Loucy (cell line): Measurements from ENCODE around the gene LDLRAD4.

Source experiments
- H2AFZ ChIP-seq: fragments of 200-600 bp; sonication (generic); 2 replicates; pipeline ENCODE4 v1.6.0; 2016; ENCODE audit warnings: antibody characterized with exemption, mild to moderate bottlenecking, low read length, moderate library complexity
- H3F3A ChIP-seq: fragments of 200-600 bp; 2 replicates; pipeline ENCODE4 v1.6.0; 2016; ENCODE audit warnings: antibody characterized with exemption, low read depth, mild to moderate bottlenecking
- H3K27me3 ChIP-seq: fragments of 200-600 bp; sonication (generic); 2 replicates; pipeline ENCODE4 v1.6.1; 2014; ENCODE audit warnings: low read length, mild to moderate bottlenecking; ENCODE audit not compliant: insufficient read depth, poor library complexity, severe bottlenecking
- H3K36me3 ChIP-seq: fragments of 200-600 bp; sonication (generic); 2 replicates; pipeline ENCODE4 v1.6.1; 2016; ENCODE audit warnings: low read length; ENCODE audit not compliant: insufficient read depth
- H3K4me1 ChIP-seq: fragments of 200-600 bp; sonication (generic); 2 replicates; pipeline ENCODE4 v1.5.1; 2014; ENCODE audit warnings: low read length, mild to moderate bottlenecking; ENCODE audit not compliant: insufficient read depth, poor library complexity, severe bottlenecking
- H3K4me2 ChIP-seq: fragments of 200-600 bp; sonication (generic); 2 replicates; pipeline ENCODE4 v1.6.0; 2014; ENCODE audit warnings: antibody characterized with exemption, low read length, low read depth, mild to moderate bottlenecking; ENCODE audit not compliant: poor library complexity, severe bottlenecking
- H3K4me3 ChIP-seq: fragments of 200-600 bp; sonication (generic); 2 replicates; pipeline ENCODE4 v1.5.1; 2014; ENCODE audit warnings: low read length, mild to moderate bottlenecking, mixed read lengths; ENCODE audit not compliant: poor library complexity, severe bottlenecking
- H3K79me2 ChIP-seq: fragments of 200-600 bp; sonication (generic); 2 replicates; pipeline ENCODE4 v1.6.1; 2014; ENCODE audit warnings: low read length; ENCODE audit not compliant: insufficient read depth
- H3K9ac ChIP-seq: fragments of 200-600 bp; sonication (generic); 2 replicates; pipeline ENCODE4 v1.6.0; 2014; ENCODE audit warnings: mild to moderate bottlenecking, low read depth, low read length, moderate library complexity; ENCODE audit not compliant: poor library complexity, severe bottlenecking
- H3K9me2 ChIP-seq: fragments of 200-600 bp; sonication (generic); replicated peaks from 2 replicates; pipeline ENCODE4 v1.6.1; 2016; ENCODE audit warnings: low read depth, low read length, mixed read lengths
- H3K9me3 ChIP-seq: fragments of 200-600 bp; sonication (generic); 2 replicates; pipeline ENCODE4 v1.6.1; 2014; ENCODE audit warnings: mild to moderate bottlenecking, antibody characterized with exemption, low read length, low read depth; ENCODE audit not compliant: insufficient read depth
- H4K20me1 ChIP-seq: fragments of 200-600 bp; sonication (generic); 2 replicates; pipeline ENCODE4 v1.6.0; 2014; ENCODE audit warnings: antibody characterized with exemption, low read length, mild to moderate bottlenecking; ENCODE audit not compliant: insufficient read depth, poor library complexity, severe bottlenecking
- EZH2phosphoT487 ChIP-seq: fragments of 200-600 bp; IDR thresholded peaks from 2 replicates; pipeline ENCODE4 v1.6.1; 2018; ENCODE audit warnings: antibody characterized with exemption, mild to moderate bottlenecking, moderate library complexity, borderline replicate concordance
- TF ChIP-seq, protein P1 (sequence below): fragments of 200-600 bp; sonication (generic); conservative IDR thresholded peaks from 2 replicates; pipeline ENCODE4 v1.5.1; 2014; ENCODE audit warnings: mild to moderate bottlenecking, antibody characterized with exemption, low read length

The LDLRAD4 gene

DNA sequence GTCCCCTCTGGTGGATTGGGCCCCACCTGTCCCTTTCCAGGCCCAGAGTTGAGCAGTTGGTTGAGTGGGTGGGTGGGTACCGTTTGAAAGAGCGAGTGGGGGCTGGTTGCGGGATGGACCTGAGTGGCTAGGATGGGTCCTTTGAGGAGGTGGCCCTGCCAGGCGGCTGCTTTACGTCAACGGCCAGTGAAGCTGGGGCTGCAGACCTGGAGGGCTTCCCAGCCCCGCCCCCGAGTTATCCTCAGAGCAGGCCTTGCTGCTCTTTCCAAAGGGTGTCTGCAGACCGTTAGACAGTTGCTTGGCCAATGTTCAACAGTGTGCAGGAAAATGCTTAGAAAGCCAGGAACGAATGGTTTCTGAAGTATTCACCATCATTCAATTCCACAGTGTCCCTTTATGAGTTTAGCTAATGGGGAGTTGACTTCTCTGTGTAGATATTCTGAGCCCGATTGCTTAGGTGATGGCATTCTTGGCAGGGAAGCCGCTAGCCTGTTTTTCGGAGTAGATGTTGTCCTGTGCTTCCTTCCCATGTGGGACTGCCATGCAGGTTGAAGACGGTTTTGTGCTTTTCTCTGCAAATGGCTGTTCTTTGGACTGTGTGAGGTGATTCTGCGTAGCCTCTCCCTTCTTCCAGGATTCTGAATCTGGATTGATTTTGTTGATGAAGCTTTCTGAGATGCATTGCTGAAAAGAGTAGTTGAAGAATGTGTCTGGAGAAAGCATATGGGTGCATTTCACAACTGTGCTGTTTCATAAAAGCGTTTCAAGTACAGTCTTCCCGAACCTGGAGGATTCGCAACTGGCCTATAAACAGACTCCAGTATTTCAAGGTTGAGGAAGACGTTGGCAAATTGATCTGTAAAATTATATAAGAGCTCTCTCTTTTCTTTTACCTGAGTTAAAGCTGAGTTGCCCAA lies 45.8 kb downstream of the LDLRAD4 start:
- Histone ChIP-seq H3K27me3 (no peaks in the 10 kb centered on the region), H3K9ac (no peak overlapping the region), H3F3A (no peaks in the 10 kb centered on the region), H3K4me2 (no peak overlapping the region), H3K36me3 (no peaks in the 10 kb centered on the region), H2AFZ (no peak overlapping the region), H4K20me1 (no peaks in the 10 kb centered on the region), H3K4me3 (no peak overlapping the region), H3K9me2 (no peaks in the 10 kb centered on the region), H3K9me3 (no peaks in the 10 kb centered on the region), H3K79me2 (peaks cover 58% of the 10 kb centered on the region), H3K4me1 (peaks cover 24% of the 10 kb centered on the region)
- TF ChIP-seq, protein P1, sequence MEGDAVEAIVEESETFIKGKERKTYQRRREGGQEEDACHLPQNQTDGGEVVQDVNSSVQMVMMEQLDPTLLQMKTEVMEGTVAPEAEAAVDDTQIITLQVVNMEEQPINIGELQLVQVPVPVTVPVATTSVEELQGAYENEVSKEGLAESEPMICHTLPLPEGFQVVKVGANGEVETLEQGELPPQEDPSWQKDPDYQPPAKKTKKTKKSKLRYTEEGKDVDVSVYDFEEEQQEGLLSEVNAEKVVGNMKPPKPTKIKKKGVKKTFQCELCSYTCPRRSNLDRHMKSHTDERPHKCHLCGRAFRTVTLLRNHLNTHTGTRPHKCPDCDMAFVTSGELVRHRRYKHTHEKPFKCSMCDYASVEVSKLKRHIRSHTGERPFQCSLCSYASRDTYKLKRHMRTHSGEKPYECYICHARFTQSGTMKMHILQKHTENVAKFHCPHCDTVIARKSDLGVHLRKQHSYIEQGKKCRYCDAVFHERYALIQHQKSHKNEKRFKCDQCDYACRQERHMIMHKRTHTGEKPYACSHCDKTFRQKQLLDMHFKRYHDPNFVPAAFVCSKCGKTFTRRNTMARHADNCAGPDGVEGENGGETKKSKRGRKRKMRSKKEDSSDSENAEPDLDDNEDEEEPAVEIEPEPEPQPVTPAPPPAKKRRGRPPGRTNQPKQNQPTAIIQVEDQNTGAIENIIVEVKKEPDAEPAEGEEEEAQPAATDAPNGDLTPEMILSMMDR, result no peak
- no peak for TF ChIP-seq EZH2phosphoT487

- H3K9ac ChIP-seq, result no peak overlapping the region
- H3K4me2 ChIP-seq, result no peak overlapping the region
- no peaks in the 10 kb centered on the region for H3K9me3 ChIP-seq
- peaks cover 64% of the 10 kb centered on the region for H3K79me2 ChIP-seq
- H2AFZ ChIP-seq, result no peak overlapping the region
- H3K36me3 ChIP-seq, result no peaks in the 10 kb centered on the region
- no peaks in the 10 kb centered on the region for H3F3A ChIP-seq
- peaks cover 17% of the 10 kb centered on the region for H3K4me1 ChIP-seq
- H3K9me2 ChIP-seq, result no peaks in the 10 kb centered on the region
- H3K4me3 ChIP-seq, result no peak overlapping the region
- H4K20me1 ChIP-seq, result no peaks in the 10 kb centered on the region
- no peak for TF ChIP-seq EZH2phosphoT487
- TF ChIP-seq, protein P1, result no peak
- no peaks in the 10 kb centered on the region for H3K27me3 ChIP-seq
Measured at GRCh38 chr18:13265008-13265910, 46.7 kb downstream of the LDLRAD4 start.

GRCh38 chr18:13265911-13266217 lies 47.3 kb downstream of the LDLRAD4 start:
- Histone ChIP-seq H4K20me1 (no peaks in the 10 kb centered on the region), H3K27me3 (no peaks in the 10 kb centered on the region), H3K36me3 (no peaks in the 10 kb centered on the region), H3K9ac (no peak overlapping the region), H3K9me2 (no peaks in the 10 kb centered on the region), H2AFZ (no peak overlapping the region), H3F3A (no peaks in the 10 kb centered on the region), H3K79me2 (peaks cover 62% of the 10 kb centered on the region), H3K9me3 (no peaks in the 10 kb centered on the region), H3K4me2 (no peak overlapping the region), H3K4me3 (no peak overlapping the region), H3K4me1 (peaks cover 11% of the 10 kb centered on the region)
- TF ChIP-seq EZH2phosphoT487, result no peak
- TF ChIP-seq, protein P1, result no peak
